ENCODE data around the gene LAIR2. TPM values are rescaled to one million over a fixed set of nuclear protein-coding genes. Genes with fewer than 3 reads are reported as not detected.

The LAIR2 gene
- total RNA-seq, 4 donors from 2014 or later, result not detected

DNA sequence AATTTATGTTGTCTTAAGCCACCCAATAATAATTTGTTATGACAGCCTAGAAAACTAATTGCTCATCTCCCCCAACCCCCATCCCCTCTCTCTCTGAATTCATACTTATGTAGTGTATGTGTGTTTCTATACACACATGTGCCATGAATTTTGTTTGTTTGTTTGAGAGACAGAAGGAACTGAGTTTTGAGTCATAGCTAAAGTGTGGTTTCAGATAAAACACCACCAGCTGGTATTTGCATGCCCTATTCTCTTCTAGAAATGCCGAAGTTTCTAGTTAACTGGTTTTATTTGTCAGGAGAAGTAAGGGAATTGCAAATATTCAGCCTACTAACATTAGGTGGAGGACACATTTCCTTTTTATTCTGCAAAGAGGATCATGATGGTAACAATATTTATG is 53.6 kb downstream of the LAIR2 start:
- intact Hi-C loops (cut with DNase I), result no loop called here
- no peaks in the 10 kb centered on the region for H3K4me1 ChIP-seq
- no peak overlapping the region for H3K4me3 ChIP-seq
- H3K9me3 ChIP-seq, result no peaks in the 10 kb centered on the region
- H3K36me3 ChIP-seq, result no peaks in the 10 kb centered on the region
- WGBS, 2 donors, result 41 to 62% methylated on average over 1 of the region's 1 CpG
- peaks cover 0 to 5% (median 0%) of the 10 kb centered on the region in 4 donors for H3K27me3 ChIP-seq
- no peak for DNase-seq
- H3K27ac ChIP-seq, result no peak overlapping the region
- TF ChIP-seq POLR2A (IDR thresholded peaks at IDR 0.05), result no peak
- TF ChIP-seq, protein P1, sequence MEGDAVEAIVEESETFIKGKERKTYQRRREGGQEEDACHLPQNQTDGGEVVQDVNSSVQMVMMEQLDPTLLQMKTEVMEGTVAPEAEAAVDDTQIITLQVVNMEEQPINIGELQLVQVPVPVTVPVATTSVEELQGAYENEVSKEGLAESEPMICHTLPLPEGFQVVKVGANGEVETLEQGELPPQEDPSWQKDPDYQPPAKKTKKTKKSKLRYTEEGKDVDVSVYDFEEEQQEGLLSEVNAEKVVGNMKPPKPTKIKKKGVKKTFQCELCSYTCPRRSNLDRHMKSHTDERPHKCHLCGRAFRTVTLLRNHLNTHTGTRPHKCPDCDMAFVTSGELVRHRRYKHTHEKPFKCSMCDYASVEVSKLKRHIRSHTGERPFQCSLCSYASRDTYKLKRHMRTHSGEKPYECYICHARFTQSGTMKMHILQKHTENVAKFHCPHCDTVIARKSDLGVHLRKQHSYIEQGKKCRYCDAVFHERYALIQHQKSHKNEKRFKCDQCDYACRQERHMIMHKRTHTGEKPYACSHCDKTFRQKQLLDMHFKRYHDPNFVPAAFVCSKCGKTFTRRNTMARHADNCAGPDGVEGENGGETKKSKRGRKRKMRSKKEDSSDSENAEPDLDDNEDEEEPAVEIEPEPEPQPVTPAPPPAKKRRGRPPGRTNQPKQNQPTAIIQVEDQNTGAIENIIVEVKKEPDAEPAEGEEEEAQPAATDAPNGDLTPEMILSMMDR (IDR thresholded peaks at IDR 0.05), result no peak

GRCh38 chr19:54558339-54558738 is 55.7 kb downstream of the LAIR2 start:
- TF ChIP-seq, protein P1 (IDR thresholded peaks at IDR 0.05), result no peak
- TF ChIP-seq POLR2A (IDR thresholded peaks at IDR 0.05), result no peak
- Histone ChIP-seq H3K27me3 (peaks cover 0 to 5% (median 0%) of the 10 kb centered on the region in 4 donors), H3K4me3 (no peak overlapping the region), H3K9me3 (no peaks in the 10 kb centered on the region), H3K36me3 (no peaks in the 10 kb centered on the region), H3K4me1 (no peaks in the 10 kb centered on the region), H3K27ac (no peak overlapping the region)
- no peak for DNase-seq
- intact Hi-C loops (cut with DNase I), result no loop called here
- 63% methylated on average over 2 of the region's 3 CpGs; no CpG with 5 or more reads in 1 of the 2 donors for WGBS, 2 donors

Small RNAs within 50 kb of the gene (small RNA-seq; reads per million reads assigned to genes)
- gene AC245036.2, result 0 reads per million in 4 donors

Other genes with a start within 250 kb of the LAIR2 start
- gene LILRB5, start 245.6 kb upstream of the LAIR2 start, total RNA-seq, result 1 to 10 TPM in 3 of 4 donors, not detected in 1; 1.4 to 9.3 (median 5.8) TPM
- 1 to 10 TPM in 2 of 4 donors, under 1 TPM in 1, not detected in 1; 0.40 to 1.9 (median 1.0) TPM for gene LILRB2, start 221.7 kb upstream of the LAIR2 start, total RNA-seq
- gene LILRA5, start 189.7 kb upstream of the LAIR2 start, total RNA-seq, result 1 to 10 TPM in 1 of 4 donors, under 1 TPM in 2, not detected in 1; 0.38 to 1.4 (median 0.70) TPM
- gene LILRA4, start 163.7 kb upstream of the LAIR2 start, total RNA-seq, result under 1 TPM in 1 of 4 donors, not detected in 3; 0.19 TPM
- gene LAIR1, start 137.9 kb upstream of the LAIR2 start, total RNA-seq, result 10 to 100 TPM in 2 of 4 donors, 1 to 10 TPM in 1, under 1 TPM in 1; 0.57 to 11.4 (median 6.1) TPM
- gene TTYH1, start 87.4 kb upstream of the LAIR2 start, total RNA-seq, result 1 to 10 TPM in 2 of 4 donors, under 1 TPM in 1, not detected in 1; 0.44 to 4.4 (median 2.0) TPM
- 10 to 100 TPM; 22.9 to 95.2 (median 49.6) TPM for gene LENG8, start 53.6 kb upstream of the LAIR2 start, total RNA-seq
- 10 to 100 TPM in 2 of 4 donors, 1 to 10 TPM in 2; 8.1 to 13.1 (median 10.1) TPM for gene LENG9, start 39.1 kb upstream of the LAIR2 start, total RNA-seq
- gene CDC42EP5, start 29.5 kb upstream of the LAIR2 start, total RNA-seq, result 10 to 100 TPM in 2 of 4 donors, 1 to 10 TPM in 2; 6.0 to 39.4 (median 9.8) TPM
- gene LILRA2, start 71.0 kb downstream of the LAIR2 start, total RNA-seq, result under 1 TPM in 3 of 4 donors, not detected in 1; 0.11 to 0.76 (median 0.53) TPM
- 1 to 10 TPM in 2 of 4 donors, under 1 TPM in 2; 0.38 to 1.1 (median 0.82) TPM for gene LILRA1, start 90.8 kb downstream of the LAIR2 start, total RNA-seq
- gene LILRB1, start 127.7 kb downstream of the LAIR2 start, total RNA-seq, result 1 to 10 TPM in 2 of 4 donors, under 1 TPM in 1, not detected in 1; 0.75 to 2.3 (median 1.5) TPM
- 1 to 10 TPM in 3 of 4 donors, under 1 TPM in 1; 0.31 to 6.7 (median 2.5) TPM for gene LILRB4, start 160.2 kb downstream of the LAIR2 start, total RNA-seq
- gene KIR3DL3, start 221.6 kb downstream of the LAIR2 start, total RNA-seq, result not detected
- not detected for gene KIR2DL3, start 235.7 kb downstream of the LAIR2 start, total RNA-seq